Ovary (tissue), 9 donors: ENCODE results near the gene LSM14A. TPM values are rescaled to one million over a fixed set of nuclear protein-coding genes. Genes with fewer than 3 reads are reported as not detected.

Source experiments
- DNase-seq, 5 donors: peaks; one replicate each; pipeline ENCODE4 v3.0.0-alpha.2; 2019 to 2020
- H3K27ac ChIP-seq, 2 donors: fragments of 200-600 bp; one replicate each; pipeline versions ENCODE4 v1.5.1 to v1.8.0; 2019 to 2022
- H3K27me3 ChIP-seq: fragments of 200-600 bp; one replicate; pipeline ENCODE4 v1.8.0; 2022
- H3K36me3 ChIP-seq: fragments of 200-600 bp; sonication (generic); one replicate; pipeline ENCODE4 v1.5.1; 2019
- H3K4me1 ChIP-seq: one replicate; pipeline ENCODE4 v1.8.1; 2013; ENCODE audit warnings: mild to moderate bottlenecking, moderate library complexity; ENCODE audit not compliant: insufficient read depth
- H3K4me3 ChIP-seq: fragments of 200-600 bp; sonication (generic); one replicate; pipeline ENCODE4 v1.5.1; 2017
- H3K9me3 ChIP-seq, 2 donors: fragments of 200-600 bp in 1 of 2; sonication (generic) in 1 of 2; one replicate each; pipeline versions ENCODE4 v1.5.1 to v1.8.1; 2013 to 2019; ENCODE audit warnings: mild to moderate bottlenecking in 1 of 2, moderate library complexity in 1 of 2
- CTCF ChIP-seq, 3 donors: fragments of 450-650 bp in 2 of 3; fragments of 200-600 bp in 1 of 3; IDR thresholded peaks; one replicate each; pipeline versions ENCODE4 v1.5.1 to v1.8.0; 2016 to 2022; ENCODE audit warnings: antibody characterized with exemption in 3 of 3, mild to moderate bottlenecking in 1 of 3
- EP300 ChIP-seq: sonication (generic); formaldehyde crosslinking; IDR thresholded peaks from one replicate; pipeline ENCODE4 v1.6.1; 2017; ENCODE audit warnings: antibody characterized with exemption
- POLR2A ChIP-seq: fragments of 450-650 bp; IDR thresholded peaks from one replicate; pipeline ENCODE4 v1.6.1; 2017; ENCODE audit warnings: antibody characterized with exemption, mild to moderate bottlenecking, moderate library complexity
- WGBS, 3 donors: extraction: QIAGEN DNeasy Blood & Tissue Kit in 1 of 3; methylation state at CpG; one replicate each; pipeline versions ENCODE4 v1.1.5 to v1.1.7; 2013 to 2017; 5-methylcytosine and 5-hydroxymethylcytosine counted together
- intact Hi-C, 4 donors: fragments of 100-400 bp; cut with DNase I; formaldehyde crosslinking; loops; one replicate each; pipeline versions ENCODE4 v1.11.0 to v1.15.1; 2022 to 2023
- polyA plus RNA-seq, 2 donors: library from polyadenylated mRNA; stranded (reverse); fragments of 200-250 nt in 1 of 2; fragments of 350-450 nt in 1 of 2; fragmentation: Illumina TruSeq in 1 of 2; extraction: RNeasy Lipid Tissue Mini Kit (QIAGEN cat#74804) in 1 of 2; gene quantifications; one replicate each; pipeline ENCODE4 v1.2.3, GENCODE V29; 2013 to 2014
- total RNA-seq, 7 donors: library from RNA; depleted of rRNA in 2 of 7; stranded (reverse); fragments of >200 nt in 2 of 7; fragmentation: NEBNext Ultra II Directional in 3 of 7; extraction: Animal tissue kit (Norgen Biotek cat#: 25700) in 3 of 7; gene quantifications; one replicate each; pipeline versions ENCODE4 v1.1.0 to v1.2.4, GENCODE V29; 2016 to 2023
- donor health status: DM: no; HTN: no; CAD: no; lungs with moderate emphysema.
- donor health status: DM: no; HTN: no; CAD: no.
- donor health status: Bipolar disorder and iron deficiency.
- donor health status: DM: yes; HTN: yes; CAD: no.
- donor health status: DM: no; HTN: no; CAD: no.
- donor health status: DM: yes; HTN: yes; CAD: no.

The LSM14A gene
- total and polyA plus RNA-seq, 9 donors: 85.8 to 130 (median 114) TPM

DNA sequence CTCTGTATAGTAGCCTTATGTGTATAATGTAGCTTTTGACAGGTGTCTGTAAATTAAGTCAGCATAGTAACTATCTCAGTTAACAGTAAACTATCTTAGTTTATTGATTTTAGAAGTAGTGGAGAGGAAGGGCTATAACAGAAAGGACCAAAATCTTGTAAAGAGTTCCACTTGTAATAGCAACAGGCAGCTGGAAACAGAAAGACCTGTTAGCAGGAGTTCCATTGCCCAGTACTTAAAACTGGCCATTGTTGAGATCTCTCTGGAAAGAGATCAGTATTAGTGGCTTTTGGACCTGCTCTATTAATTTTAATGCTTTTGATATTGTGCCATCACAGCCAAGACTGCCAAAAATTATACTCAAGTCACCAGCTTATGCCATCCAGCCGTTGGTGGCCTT is 50.1 kb downstream of the LSM14A start:
- Histone ChIP-seq H3K4me3 (no peak overlapping the region), H3K27me3 (no peaks in the 10 kb centered on the region), H3K27ac (no peak overlapping the region), H3K9me3 (no peaks in the 10 kb centered on the region), H3K4me1 (no peaks in the 10 kb centered on the region), H3K36me3 (no peaks in the 10 kb centered on the region)
- intact Hi-C loops: loop anchor here in 1 of 4 donors (10.0 kb wide), 2 partner anchors 122 to 282 kb away; no protein-coding TSS in a partner anchor
- no peak for DNase-seq
- no peak for TF ChIP-seq CTCF (IDR thresholded peaks at IDR 0.05)
- TF ChIP-seq POLR2A: no peak
- TF ChIP-seq EP300: no peak
- 63 to 79% (median 72%) methylated on average over 1 of the region's 1 CpG for WGBS, 3 donors

DNA sequence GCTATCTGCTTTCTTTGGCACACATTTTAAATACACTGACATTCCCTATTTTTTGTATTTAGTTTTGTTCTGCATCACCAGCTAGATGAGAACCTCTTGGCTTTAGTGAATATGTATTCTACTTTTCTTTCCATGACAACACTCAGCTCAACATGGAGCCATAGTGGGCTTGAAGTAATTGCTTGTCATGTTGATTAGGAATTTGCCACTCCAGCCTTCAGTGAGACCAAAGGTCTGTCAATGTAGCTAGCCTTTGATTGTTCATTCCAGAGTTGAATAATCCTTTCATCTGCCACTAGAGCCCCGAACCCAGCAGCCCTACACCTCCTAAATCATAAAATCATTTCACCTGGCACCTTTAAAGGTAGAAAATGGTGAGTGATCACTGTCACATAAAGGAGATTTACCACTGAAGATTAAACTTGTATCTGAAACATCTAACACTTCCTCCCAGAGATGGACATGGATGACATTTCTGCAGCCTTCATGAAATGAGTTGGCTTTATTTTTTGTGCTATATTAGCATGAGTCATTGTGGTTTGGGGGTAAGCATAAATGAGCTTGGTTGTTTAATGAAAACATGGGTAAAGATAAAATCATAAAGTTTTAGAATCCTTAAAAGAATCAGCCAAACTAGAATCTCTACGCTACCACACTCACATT is 52.8 kb downstream of the LSM14A start:
- intact Hi-C loops: loop anchor here in 1 of 4 donors (10.0 kb wide), 2 partner anchors 120 to 280 kb away; no protein-coding TSS in a partner anchor
- Histone ChIP-seq H3K27me3 (no peaks in the 10 kb centered on the region), H3K9me3 (no peaks in the 10 kb centered on the region), H3K36me3 (no peaks in the 10 kb centered on the region), H3K4me3 (no peak overlapping the region), H3K4me1 (no peaks in the 10 kb centered on the region), H3K27ac (no peak overlapping the region)
- no peak for DNase-seq
- WGBS, 3 donors: 86 to 87% (median 86%) methylated on average over 2 of the region's 2 CpGs
- no peak for TF ChIP-seq EP300
- TF ChIP-seq POLR2A: no peak
- TF ChIP-seq CTCF (IDR thresholded peaks at IDR 0.05): no peak

- Histone ChIP-seq H3K27me3 (no peaks in the 10 kb centered on the region), H3K4me3 (no peak overlapping the region), H3K36me3 (no peaks in the 10 kb centered on the region), H3K9me3 (no peaks in the 10 kb centered on the region), H3K4me1 (no peaks in the 10 kb centered on the region), H3K27ac (no peak overlapping the region)
- intact Hi-C loops: loop anchor here in 1 of 4 donors (10.0 kb wide), 2 partner anchors 119 to 279 kb away; no protein-coding TSS in a partner anchor
- TF ChIP-seq EP300: no peak
- TF ChIP-seq CTCF (IDR thresholded peaks at IDR 0.05): no peak
- no peak for TF ChIP-seq POLR2A
- DNase-seq: no peak
These were observed 53.3 kb downstream of the LSM14A start for GRCh38 chr19:34225659-34226015.

- H3K4me1 ChIP-seq: no peaks in the 10 kb centered on the region
- H3K36me3 ChIP-seq: no peaks in the 10 kb centered on the region
- no peak overlapping the region for H3K4me3 ChIP-seq
- TF ChIP-seq EP300 (no peak), POLR2A (no peak), CTCF (IDR thresholded peaks at IDR 0.05) (no peak)
- DNase-seq: no peak
- WGBS, 3 donors: 94 to 97% (median 96%) methylated on average over 2 of the region's 2 CpGs
- H3K27me3 ChIP-seq: no peaks in the 10 kb centered on the region
- no peak overlapping the region for H3K27ac ChIP-seq
- intact Hi-C loops: loop anchor here in 1 of 4 donors (10.0 kb wide), 2 partner anchors 119 to 279 kb away; no protein-coding TSS in a partner anchor
- H3K9me3 ChIP-seq: no peaks in the 10 kb centered on the region
These were observed 53.7 kb downstream of the LSM14A start for GRCh38 chr19:34226036-34226435.
